C4-2B (cell line): ENCODE data around the gene RNF169.
A peak's percentile ranks its signal among the peaks of the same experiment; 100 is the strongest.

Experiments
- H3K27ac ChIP-seq: fragments of 450-650 bp; 2 replicates; pipeline ENCODE4 v1.5.1; 2017
- CTCF ChIP-seq: fragments of 450-650 bp; conservative IDR thresholded peaks from 2 replicates; pipeline ENCODE4 v1.5.1; 2017; ENCODE audit warnings: mild to moderate bottlenecking
- ZFX ChIP-seq: fragments of 450-650 bp; IDR thresholded peaks from 2 replicates; pipeline ENCODE4 v1.6.1; 2017

The RNF169 gene, protein sequence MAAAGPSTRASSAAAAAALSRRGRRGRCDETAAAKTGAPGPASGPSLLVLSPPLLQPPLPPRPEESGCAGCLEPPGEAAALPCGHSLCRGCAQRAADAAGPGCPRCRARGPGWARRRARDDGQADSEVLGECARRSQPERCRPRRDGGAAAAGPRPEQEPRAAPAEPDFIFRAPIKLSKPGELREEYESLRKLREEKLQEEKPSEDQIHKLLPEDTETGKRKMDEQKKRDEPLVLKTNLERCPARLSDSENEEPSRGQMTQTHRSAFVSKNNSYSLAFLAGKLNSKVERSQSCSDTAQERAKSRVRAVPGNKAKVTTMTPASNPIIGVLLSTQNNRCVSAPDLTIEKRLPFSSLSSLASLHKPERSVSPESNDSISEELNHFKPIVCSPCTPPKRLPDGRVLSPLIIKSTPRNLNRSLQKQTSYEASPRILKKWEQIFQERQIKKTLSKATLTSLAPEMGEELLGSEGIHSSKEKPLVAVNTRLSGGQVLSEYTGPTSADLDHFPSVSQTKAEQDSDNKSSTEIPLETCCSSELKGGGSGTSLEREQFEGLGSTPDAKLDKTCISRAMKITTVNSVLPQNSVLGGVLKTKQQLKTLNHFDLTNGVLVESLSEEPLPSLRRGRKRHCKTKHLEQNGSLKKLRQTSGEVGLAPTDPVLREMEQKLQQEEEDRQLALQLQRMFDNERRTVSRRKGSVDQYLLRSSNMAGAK

DNA sequence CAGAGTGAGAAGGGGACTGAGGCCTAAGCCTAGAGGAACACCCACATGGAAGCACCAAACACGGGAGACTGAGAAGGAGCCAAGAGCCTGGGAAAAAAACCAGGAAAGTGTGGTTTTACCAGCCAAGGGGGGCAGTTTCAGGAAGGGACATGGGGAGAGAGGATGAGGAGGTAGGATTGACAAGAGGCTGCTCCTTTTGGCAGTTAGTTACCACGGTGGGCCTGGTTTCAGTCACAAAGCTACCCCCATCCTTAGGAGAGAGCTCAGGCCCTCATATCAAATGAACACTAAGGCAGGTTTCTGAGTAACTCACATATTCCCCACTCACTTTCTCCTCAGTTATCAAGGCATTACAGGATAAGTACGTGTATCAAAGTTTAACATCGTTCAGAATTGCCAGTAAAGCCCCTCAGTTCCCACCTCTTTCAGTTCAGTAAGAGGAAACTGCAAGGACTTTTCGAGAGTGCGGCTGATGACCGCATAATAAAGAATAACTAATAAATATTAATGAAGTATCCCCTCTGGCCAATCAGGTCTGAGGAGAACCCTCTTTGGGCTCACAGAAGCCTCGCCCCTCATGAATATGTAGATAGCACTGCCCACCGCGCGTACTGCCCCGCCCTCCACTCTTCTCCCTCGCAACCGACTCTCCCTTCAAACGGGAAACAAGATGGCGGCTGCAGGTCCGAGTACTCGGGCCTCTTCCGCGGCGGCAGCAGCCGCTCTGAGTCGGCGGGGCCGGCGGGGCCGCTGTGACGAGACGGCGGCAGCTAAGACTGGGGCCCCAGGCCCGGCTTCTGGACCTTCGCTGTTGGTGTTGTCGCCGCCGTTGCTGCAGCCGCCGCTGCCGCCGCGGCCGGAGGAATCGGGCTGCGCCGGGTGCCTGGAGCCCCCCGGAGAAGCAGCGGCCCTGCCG, at the start of gene RNF169:
TSS of gene RNF169 (plus strand) at position 639 of the 916 bp plus-strand sequence. CDS start at position 671, 32 bp downstream.
- peak within 1 kb of the TSS; percentile 85 for H3K27ac ChIP-seq
- no peak for TF ChIP-seq CTCF
- TF ChIP-seq ZFX: no peak

DNA sequence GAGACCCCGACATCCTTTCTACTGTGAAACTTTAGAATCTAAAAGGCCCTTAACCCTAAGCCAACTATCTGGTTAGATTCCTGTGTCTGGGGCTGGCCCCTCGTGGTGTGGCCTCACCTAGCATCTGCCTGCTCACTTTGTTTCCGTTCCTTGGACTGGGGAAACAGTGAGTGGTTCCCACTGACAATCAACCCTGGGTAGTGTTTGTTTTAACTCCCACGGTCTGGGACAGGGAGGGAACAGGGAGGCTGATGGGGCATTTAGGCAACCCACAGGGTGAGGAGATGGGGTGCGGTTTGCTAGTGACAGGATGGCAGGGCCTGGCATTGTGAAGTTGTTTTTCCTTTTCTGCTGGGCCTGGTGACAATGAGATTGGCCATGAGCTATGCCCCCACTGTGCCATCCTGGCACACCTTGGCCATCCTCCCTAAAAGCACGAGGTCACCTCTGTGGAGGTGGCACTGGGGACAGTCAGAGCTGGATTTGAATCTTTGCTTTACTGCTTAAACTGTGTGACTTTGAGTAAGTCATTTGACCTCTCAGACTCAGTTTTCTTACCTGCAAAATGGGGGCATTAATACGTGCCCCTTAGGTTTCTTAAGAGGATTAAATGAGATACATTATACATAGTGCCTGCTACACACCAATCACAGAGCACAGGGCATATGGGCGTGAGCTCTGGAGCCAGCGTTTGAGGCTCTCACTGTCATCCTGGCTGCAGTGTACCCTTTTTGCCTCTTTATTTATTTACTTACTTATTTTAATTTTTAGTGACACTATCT, 48.8 kb upstream of the RNF169 start:
- H3K27ac ChIP-seq: no peak overlapping the region

DNA sequence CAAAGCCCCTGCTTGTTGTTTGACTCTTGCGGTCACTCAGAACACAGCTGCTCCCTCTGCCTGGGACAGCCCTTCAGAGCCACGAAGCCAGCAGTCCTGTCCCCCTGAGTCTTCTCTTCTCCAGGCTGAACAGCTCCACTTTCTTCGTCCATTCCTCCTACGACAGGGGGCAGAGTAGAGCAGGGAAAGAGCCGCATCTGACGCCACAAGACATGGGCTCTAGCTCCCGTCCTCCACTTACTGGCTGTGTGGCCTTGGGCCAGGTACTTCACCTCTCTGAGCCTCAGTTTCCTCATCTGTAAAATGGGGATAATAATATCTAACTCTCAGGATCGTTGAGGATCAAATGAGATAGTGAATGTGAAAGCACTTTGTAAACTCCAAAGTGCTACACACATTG, 47.3 kb upstream of the RNF169 start:
- TF ChIP-seq ZFX: no peak
- TF ChIP-seq CTCF: no peak
- H3K27ac ChIP-seq: no peak overlapping the region

More for the DNA sequence above, 48.8 kb upstream of the RNF169 start:
- no peak for TF ChIP-seq CTCF
- TF ChIP-seq ZFX: no peak

DNA sequence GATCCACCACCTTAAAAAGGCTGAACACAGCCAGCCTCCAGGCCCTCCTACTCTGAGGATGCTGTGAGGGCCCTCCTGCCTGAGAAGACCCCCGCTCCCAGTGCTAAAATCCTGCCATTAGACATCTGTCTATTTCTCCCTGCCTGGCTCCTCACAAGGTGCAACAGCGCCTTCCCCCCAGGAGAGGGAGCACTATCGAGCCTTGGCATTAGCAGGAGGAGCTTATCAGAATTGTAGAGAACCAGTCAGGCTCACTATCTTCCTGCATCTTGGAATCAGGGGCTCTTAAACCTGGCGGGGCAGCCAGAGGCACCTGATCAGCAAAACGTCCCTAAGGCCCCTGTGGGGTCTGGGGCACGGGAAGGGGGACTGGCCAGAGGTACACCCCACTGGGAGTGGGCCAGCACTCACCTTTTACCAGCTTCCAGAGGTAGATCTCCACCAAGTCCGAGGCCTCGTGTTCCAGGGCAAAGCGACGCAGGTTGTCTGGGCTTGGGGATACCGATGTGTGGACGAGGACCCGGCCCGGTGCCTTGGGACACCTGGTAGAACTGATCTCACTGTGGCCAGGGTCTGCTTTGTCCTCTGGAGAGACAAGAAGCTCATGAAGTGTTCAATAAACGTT, 46.2 kb upstream of the RNF169 start:
- H3K27ac ChIP-seq: no peak overlapping the region
- TF ChIP-seq ZFX (no peak), CTCF (peak; percentile 96)

GRCh38 chr11:74703211-74703610, 45.4 kb upstream of the RNF169 start:
- TF ChIP-seq ZFX (no peak), CTCF (no peak)

GRCh38 chr11:74707182-74707581, 41.5 kb upstream of the RNF169 start:
- no peak overlapping the region for H3K27ac ChIP-seq
- TF ChIP-seq CTCF (no peak), ZFX (no peak)

More at GRCh38 chr11:74703211-74703610, 45.4 kb upstream of the RNF169 start:
- no peak overlapping the region for H3K27ac ChIP-seq
